Measurements from ENCODE around the gene SPOCK2. TPM values are rescaled to one million over a fixed set of nuclear protein-coding genes. Genes with fewer than 3 reads are reported as not detected.
A peak's percentile ranks its signal among the peaks of the same experiment; 100 is the strongest.

Gene SPOCK2
- total and polyA plus RNA-seq, 2 of the 13 experiments (the other 11 are each of a cell fraction or from before 2014, with no cell fraction given): 8.6 to 30.6 TPM

DNA sequence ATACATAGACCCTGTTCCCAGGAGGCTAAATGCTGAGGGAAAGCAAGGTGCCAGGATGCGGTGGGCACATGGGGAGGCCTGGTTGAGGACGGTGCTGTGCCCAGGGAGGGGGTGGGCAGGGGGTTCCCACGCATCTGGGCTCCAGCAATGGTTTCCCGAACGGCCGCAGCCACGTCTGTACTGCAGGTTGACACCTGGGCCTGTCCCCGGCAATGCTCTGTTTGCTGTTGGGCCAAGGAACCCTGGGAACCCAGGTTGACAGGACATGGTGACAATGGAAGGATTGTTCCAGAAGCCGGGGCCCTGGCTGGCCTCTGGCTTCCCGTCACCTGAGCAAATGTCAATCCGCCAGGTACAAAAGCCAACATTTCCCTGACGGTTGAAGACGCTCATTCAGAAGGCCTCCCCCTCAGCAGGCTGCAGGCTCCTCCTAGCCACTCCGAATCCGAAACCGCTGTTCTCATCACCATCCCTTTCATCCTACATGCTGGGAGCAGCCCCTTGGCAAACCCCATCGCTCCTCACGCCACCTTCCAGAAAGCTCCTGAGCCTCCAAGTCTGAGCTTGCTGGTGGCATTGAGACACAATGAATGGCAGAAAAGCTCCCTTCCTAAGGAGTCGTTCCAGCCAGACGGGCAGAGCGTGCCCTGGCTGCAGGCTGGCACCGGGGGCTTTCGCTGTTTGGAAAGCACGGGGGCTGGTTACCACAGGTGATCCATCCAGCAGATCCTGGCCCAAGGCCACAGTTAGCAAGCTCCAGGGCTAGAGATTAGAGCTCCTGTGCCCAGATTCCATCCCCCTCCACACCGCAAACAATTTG is 31.2 kb downstream of the SPOCK2 start (continued):
- TF ChIP-seq, protein P1, sequence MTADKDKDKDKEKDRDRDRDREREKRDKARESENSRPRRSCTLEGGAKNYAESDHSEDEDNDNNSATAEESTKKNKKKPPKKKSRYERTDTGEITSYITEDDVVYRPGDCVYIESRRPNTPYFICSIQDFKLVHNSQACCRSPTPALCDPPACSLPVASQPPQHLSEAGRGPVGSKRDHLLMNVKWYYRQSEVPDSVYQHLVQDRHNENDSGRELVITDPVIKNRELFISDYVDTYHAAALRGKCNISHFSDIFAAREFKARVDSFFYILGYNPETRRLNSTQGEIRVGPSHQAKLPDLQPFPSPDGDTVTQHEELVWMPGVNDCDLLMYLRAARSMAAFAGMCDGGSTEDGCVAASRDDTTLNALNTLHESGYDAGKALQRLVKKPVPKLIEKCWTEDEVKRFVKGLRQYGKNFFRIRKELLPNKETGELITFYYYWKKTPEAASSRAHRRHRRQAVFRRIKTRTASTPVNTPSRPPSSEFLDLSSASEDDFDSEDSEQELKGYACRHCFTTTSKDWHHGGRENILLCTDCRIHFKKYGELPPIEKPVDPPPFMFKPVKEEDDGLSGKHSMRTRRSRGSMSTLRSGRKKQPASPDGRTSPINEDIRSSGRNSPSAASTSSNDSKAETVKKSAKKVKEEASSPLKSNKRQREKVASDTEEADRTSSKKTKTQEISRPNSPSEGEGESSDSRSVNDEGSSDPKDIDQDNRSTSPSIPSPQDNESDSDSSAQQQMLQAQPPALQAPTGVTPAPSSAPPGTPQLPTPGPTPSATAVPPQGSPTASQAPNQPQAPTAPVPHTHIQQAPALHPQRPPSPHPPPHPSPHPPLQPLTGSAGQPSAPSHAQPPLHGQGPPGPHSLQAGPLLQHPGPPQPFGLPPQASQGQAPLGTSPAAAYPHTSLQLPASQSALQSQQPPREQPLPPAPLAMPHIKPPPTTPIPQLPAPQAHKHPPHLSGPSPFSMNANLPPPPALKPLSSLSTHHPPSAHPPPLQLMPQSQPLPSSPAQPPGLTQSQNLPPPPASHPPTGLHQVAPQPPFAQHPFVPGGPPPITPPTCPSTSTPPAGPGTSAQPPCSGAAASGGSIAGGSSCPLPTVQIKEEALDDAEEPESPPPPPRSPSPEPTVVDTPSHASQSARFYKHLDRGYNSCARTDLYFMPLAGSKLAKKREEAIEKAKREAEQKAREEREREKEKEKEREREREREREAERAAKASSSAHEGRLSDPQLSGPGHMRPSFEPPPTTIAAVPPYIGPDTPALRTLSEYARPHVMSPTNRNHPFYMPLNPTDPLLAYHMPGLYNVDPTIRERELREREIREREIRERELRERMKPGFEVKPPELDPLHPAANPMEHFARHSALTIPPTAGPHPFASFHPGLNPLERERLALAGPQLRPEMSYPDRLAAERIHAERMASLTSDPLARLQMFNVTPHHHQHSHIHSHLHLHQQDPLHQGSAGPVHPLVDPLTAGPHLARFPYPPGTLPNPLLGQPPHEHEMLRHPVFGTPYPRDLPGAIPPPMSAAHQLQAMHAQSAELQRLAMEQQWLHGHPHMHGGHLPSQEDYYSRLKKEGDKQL (CRISPR knock-in tag; IDR thresholded peaks at IDR 0.05; ENCODE audit: low read depth): no peak
- peak; percentile 15; the same call in 1 of the 2 replicates for TF ChIP-seq DMAP1 (CRISPR knock-in tag; IDR thresholded peaks at IDR 0.05)
- 0 out of 2 replicates have a peak, but pooled peaks have one; percentile 46 for TF ChIP-seq ZFP82 (CRISPR knock-in tag; IDR thresholded peaks at IDR 0.05; ENCODE audit: borderline replicate concordance)
- peak; percentile 49 for TF ChIP-seq YY1 (IDR thresholded peaks at IDR 0.05; ENCODE audit: insufficient read depth, insufficient replicate concordance, low read depth, low read length)
- TF ChIP-seq ZNF333 (CRISPR knock-in tag; IDR thresholded peaks at IDR 0.05; ENCODE audit: borderline replicate concordance): no peak
- TF ChIP-seq, protein P2, sequence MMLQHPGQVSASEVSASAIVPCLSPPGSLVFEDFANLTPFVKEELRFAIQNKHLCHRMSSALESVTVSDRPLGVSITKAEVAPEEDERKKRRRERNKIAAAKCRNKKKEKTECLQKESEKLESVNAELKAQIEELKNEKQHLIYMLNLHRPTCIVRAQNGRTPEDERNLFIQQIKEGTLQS (CRISPR knock-in tag; IDR thresholded peaks at IDR 0.05): no peak
- no peak for TF ChIP-seq REXO4 (CRISPR knock-in tag; IDR thresholded peaks at IDR 0.05; ENCODE audit: borderline replicate concordance)
- peak; percentile 45; the same call in 1 of the 2 replicates for TF ChIP-seq SIN3A (IDR thresholded peaks at IDR 0.05; ENCODE audit: borderline replicate concordance, low read depth, low read length)
- TF ChIP-seq SIX1 (CRISPR knock-in tag; IDR thresholded peaks at IDR 0.05; ENCODE audit: borderline replicate concordance): no peak
- TF ChIP-seq PHF21A (CRISPR knock-in tag; IDR thresholded peaks at IDR 0.05): peak; percentile 41; the same call in 1 of the 2 replicates
- TF ChIP-seq NFKB2 (CRISPR knock-in tag; IDR thresholded peaks at IDR 0.05; ENCODE audit: borderline replicate concordance): peak; percentile 90; the same call in 1 of the 2 replicates
- TF ChIP-seq, protein P3, sequence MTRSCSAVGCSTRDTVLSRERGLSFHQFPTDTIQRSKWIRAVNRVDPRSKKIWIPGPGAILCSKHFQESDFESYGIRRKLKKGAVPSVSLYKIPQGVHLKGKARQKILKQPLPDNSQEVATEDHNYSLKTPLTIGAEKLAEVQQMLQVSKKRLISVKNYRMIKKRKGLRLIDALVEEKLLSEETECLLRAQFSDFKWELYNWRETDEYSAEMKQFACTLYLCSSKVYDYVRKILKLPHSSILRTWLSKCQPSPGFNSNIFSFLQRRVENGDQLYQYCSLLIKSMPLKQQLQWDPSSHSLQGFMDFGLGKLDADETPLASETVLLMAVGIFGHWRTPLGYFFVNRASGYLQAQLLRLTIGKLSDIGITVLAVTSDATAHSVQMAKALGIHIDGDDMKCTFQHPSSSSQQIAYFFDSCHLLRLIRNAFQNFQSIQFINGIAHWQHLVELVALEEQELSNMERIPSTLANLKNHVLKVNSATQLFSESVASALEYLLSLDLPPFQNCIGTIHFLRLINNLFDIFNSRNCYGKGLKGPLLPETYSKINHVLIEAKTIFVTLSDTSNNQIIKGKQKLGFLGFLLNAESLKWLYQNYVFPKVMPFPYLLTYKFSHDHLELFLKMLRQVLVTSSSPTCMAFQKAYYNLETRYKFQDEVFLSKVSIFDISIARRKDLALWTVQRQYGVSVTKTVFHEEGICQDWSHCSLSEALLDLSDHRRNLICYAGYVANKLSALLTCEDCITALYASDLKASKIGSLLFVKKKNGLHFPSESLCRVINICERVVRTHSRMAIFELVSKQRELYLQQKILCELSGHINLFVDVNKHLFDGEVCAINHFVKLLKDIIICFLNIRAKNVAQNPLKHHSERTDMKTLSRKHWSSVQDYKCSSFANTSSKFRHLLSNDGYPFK (CRISPR knock-in tag; IDR thresholded peaks at IDR 0.05; ENCODE audit: borderline replicate concordance): peak; percentile 18; the same call in 1 of the 2 replicates
- TF ChIP-seq ZNF761 (CRISPR knock-in tag; conservative IDR thresholded peaks at IDR 0.05): no peak
- TF ChIP-seq ZSCAN21 (CRISPR knock-in tag; IDR thresholded peaks at IDR 0.05; ENCODE audit: borderline replicate concordance): peak; percentile 44; the same call in 1 of the 2 replicates
- TF ChIP-seq ERF (CRISPR knock-in tag; IDR thresholded peaks at IDR 0.05): peak; percentile 67; the same call in 1 of the 2 replicates
- TF ChIP-seq ZFX (CRISPR knock-in tag; IDR thresholded peaks at IDR 0.05; ENCODE audit: low read depth): peak; percentile 74
- no peak for TF ChIP-seq ZNF33B (CRISPR knock-in tag; IDR thresholded peaks at IDR 0.05)
- no peak for TF ChIP-seq SNRNP70 (IDR thresholded peaks at IDR 0.05; ENCODE audit: low read depth, low read length)
- TF ChIP-seq NKX3-1 (CRISPR knock-in tag; IDR thresholded peaks at IDR 0.05): peak; percentile 56; the same call in 1 of the 2 replicates
- TF ChIP-seq ZSCAN30 (CRISPR knock-in tag; IDR thresholded peaks at IDR 0.05): no peak
- no peak for TF ChIP-seq RFX5 (IDR thresholded peaks at IDR 0.05; ENCODE audit: low read depth, low read length)

All from HepG2 (cell line).